ENCODE results near the gene FIBCD1. TPM values are rescaled to one million over a fixed set of nuclear protein-coding genes. Genes with fewer than 3 reads are reported as not detected.

The FIBCD1 gene
- polyA plus RNA-seq, 1 of the 3 experiments (the other 2 are of a cell fraction), result 1.3 TPM

- ChIA-PET CTCF (interaction anchor here (2.4 kb wide), 1 partner anchor 48 kb away, joined by 11 read pairs; no protein-coding TSS in a partner anchor), POLR2A (no interaction called here)
- TF ChIP-seq FOSL2 (IDR thresholded peaks at IDR 0.05; ENCODE audit: borderline replicate concordance, low read depth), result no peak
- no peak for TF ChIP-seq FOXJ3 (CRISPR knock-in tag; IDR thresholded peaks at IDR 0.05)
- no peak for TF ChIP-seq SMC3 (IDR thresholded peaks at IDR 0.05; ENCODE audit: low read depth, low read length)
- TF ChIP-seq USF1 (IDR thresholded peaks at IDR 0.05; ENCODE audit: borderline replicate concordance, low read depth), result no peak
- TF ChIP-seq MEF2A (IDR thresholded peaks at IDR 0.05; ENCODE audit: borderline replicate concordance, low read depth), result no peak
- TF ChIP-seq TCF12 (IDR thresholded peaks at IDR 0.05), result no peak
- TF ChIP-seq YY1 (IDR thresholded peaks at IDR 0.05; ENCODE audit: low read depth), result no peak
- TF ChIP-seq SIN3A (IDR thresholded peaks at IDR 0.05; ENCODE audit: borderline replicate concordance, low read depth, low read length), result no peak
- no peak for TF ChIP-seq IRF3 (IDR thresholded peaks at IDR 0.05; ENCODE audit: low read depth, low read length)
- TF ChIP-seq MAX (IDR thresholded peaks at IDR 0.05; ENCODE audit: low read depth), result no peak
- TF ChIP-seq MXI1 (IDR thresholded peaks at IDR 0.05; ENCODE audit: low read depth, low read length), result no peak
- TF ChIP-seq ELF1 (IDR thresholded peaks at IDR 0.05), result no peak
- TF ChIP-seq GATA2 (CRISPR knock-in tag; IDR thresholded peaks at IDR 0.05), result no peak
- DNase-seq, result no peak
- Histone ChIP-seq H3K4me3 (ENCODE audit: low read depth in 2 of 2, low read length in 1 of 2) (no peak overlapping the region), H3K9me2 (no peaks in the 10 kb centered on the region), H3K9me3 (no peaks in the 10 kb centered on the region), H3K27ac (ENCODE audit: low read depth in 2 of 2, low read length in 1 of 2) (no peak overlapping the region), H4K20me1 (ENCODE audit: insufficient read depth) (no peaks in the 10 kb centered on the region), H3K79me2 (ENCODE audit: insufficient read depth) (no peaks in the 10 kb centered on the region), H3K4me2 (no peak overlapping the region), H3K27me3 (ENCODE audit: insufficient read depth) (no peaks in the 10 kb centered on the region), H2AFZ (ENCODE audit: low read depth) (no peak overlapping the region), H3K9ac (no peak overlapping the region), H3K36me3 (replicated peaks in 1 of 2; ENCODE audit: control insufficient read depth in 1 of 2, insufficient read depth in 2 of 2, low read length in 1 of 2) (no peaks in the 10 kb centered on the region), H3F3A (replicated peaks; ENCODE audit: insufficient read depth) (no peaks in the 10 kb centered on the region), H3K4me1 (ENCODE audit: control insufficient read depth in 1 of 2, insufficient read depth in 2 of 2, low read depth in 1 of 2, low read length in 1 of 2) (no peaks in the 10 kb centered on the region)
- WGBS (ENCODE audit: low lambda C conversion rate), result 75% methylated on average over 10 of the region's 24 CpGs
Observed at GRCh38 chr9:130914417-130915095, 24.5 kb downstream of the FIBCD1 start.

GRCh38 chr9:130913599-130914416 is 25.2 kb downstream of the FIBCD1 start:
- DNase-seq, result no peak
- Histone ChIP-seq H3K9ac (no peak overlapping the region), H4K20me1 (ENCODE audit: insufficient read depth) (no peaks in the 10 kb centered on the region), H3K4me3 (ENCODE audit: low read depth in 2 of 2, low read length in 1 of 2) (no peak overlapping the region), H3K9me3 (no peaks in the 10 kb centered on the region), H3K27me3 (ENCODE audit: insufficient read depth) (no peaks in the 10 kb centered on the region), H3K79me2 (ENCODE audit: insufficient read depth) (no peaks in the 10 kb centered on the region), H3K4me2 (no peak overlapping the region), H3K36me3 (replicated peaks in 1 of 2; ENCODE audit: control insufficient read depth in 1 of 2, insufficient read depth in 2 of 2, low read length in 1 of 2) (no peaks in the 10 kb centered on the region), H3K9me2 (no peaks in the 10 kb centered on the region), H3F3A (replicated peaks; ENCODE audit: insufficient read depth) (no peaks in the 10 kb centered on the region), H3K27ac (ENCODE audit: low read depth in 2 of 2, low read length in 1 of 2) (no peak overlapping the region), H3K4me1 (ENCODE audit: control insufficient read depth in 1 of 2, insufficient read depth in 2 of 2, low read depth in 1 of 2, low read length in 1 of 2) (no peaks in the 10 kb centered on the region), H2AFZ (ENCODE audit: low read depth) (no peak overlapping the region)
- 65% methylated on average over 14 of the region's 23 CpGs for WGBS (ENCODE audit: low lambda C conversion rate)
- ChIA-PET POLR2A (no interaction called here), CTCF (interaction anchor here (1.0 to 2.4 kb wide), 3 partner anchors 47 to 84 kb away, joined by 4 to 11 read pairs (median 6); no protein-coding TSS in a partner anchor)
- TF ChIP-seq ELF1 (IDR thresholded peaks at IDR 0.05) (no peak), MAX (IDR thresholded peaks at IDR 0.05; ENCODE audit: low read depth) (no peak), TEAD4 (IDR thresholded peaks at IDR 0.05; ENCODE audit: borderline replicate concordance, insufficient read depth) (no peak), FOXJ3 (CRISPR knock-in tag; IDR thresholded peaks at IDR 0.05) (no peak), YY1 (IDR thresholded peaks at IDR 0.05; ENCODE audit: low read depth) (no peak), TCF12 (IDR thresholded peaks at IDR 0.05) (no peak), JUND (IDR thresholded peaks at IDR 0.05) (no peak), RFX5 (IDR thresholded peaks at IDR 0.05; ENCODE audit: low read length) (no peak), RXRA (IDR thresholded peaks at IDR 0.05; ENCODE audit: borderline replicate concordance, low read depth) (no peak), GATA2 (CRISPR knock-in tag; IDR thresholded peaks at IDR 0.05) (no peak), REST (IDR thresholded peaks at IDR 0.05; ENCODE audit: low read depth, low read length) (no peak), USF1 (IDR thresholded peaks at IDR 0.05; ENCODE audit: borderline replicate concordance, low read depth) (no peak)
